Measurements from ENCODE around the gene SLC25A21.
"Not testable (repeated sequence)": the region's sequence is repeated elsewhere in the genome, so short reads cannot be mapped to it uniquely, and the experiment has no call there.

Gene SLC25A21

GRCh38 chr14:36866867-36867266 is 305.5 kb downstream of the SLC25A21 start:
- FAIRE-seq (no peak), DNase-seq (ENCODE audit: insufficient read length) (no peak)
- TF ChIP-seq TAF1 (IDR thresholded peaks at IDR 0.05; ENCODE audit: borderline replicate concordance, low read depth, low read length) (no peak), POLR2AphosphoS5 (IDR thresholded peaks at IDR 0.05; ENCODE audit: low read depth, low read length) (no peak), POLR2A (IDR thresholded peaks at IDR 0.05; ENCODE audit: low read depth, low read length) (no peak)

DNA sequence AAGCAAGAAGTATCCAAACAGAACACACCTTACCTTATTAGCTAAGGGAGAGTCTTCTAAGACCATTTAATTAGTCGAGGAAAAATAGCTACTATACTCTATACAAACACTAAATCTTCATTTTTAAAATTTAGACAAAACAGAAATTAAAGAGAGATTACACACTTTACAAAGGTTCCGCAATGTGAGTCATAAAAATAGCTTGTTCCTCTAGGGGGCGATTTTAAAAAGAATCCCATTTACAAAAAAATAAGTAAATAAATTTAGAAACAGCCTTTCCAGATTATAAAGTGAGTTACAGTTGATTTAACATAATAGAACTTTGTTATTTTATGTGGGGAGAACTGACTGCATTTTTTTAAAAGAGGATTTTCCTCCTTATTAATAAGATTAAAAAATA is 309.1 kb downstream of the SLC25A21 start:
- DNase-seq (ENCODE audit: insufficient read length) (no peak), FAIRE-seq (no peak)
- TF ChIP-seq POLR2AphosphoS5 (IDR thresholded peaks at IDR 0.05; ENCODE audit: low read depth, low read length) = no peak
- TF ChIP-seq TAF1 (IDR thresholded peaks at IDR 0.05; ENCODE audit: borderline replicate concordance, low read depth, low read length) = no peak

DNA sequence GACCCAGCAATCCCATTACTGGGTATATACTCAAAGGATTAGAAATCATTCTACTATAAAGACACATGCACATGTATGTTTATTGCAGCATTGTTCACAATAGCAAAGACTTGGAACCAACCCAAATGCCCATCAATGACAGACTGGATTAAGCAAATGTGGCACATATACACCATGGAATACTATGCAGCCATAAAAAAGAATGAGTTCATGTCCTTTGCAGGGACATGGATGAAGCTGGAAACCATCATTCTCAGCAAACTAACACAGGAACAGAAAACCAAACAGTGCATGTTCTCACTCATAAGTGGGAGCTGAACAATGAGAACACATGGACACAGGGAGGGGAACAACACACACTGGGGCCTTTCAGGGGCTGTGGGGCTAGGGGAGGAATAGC is 310.2 kb downstream of the SLC25A21 start:
- FAIRE-seq; DNase-seq (ENCODE audit: insufficient read length): not testable (repeated sequence)

- TF ChIP-seq TAF1 (IDR thresholded peaks at IDR 0.05; ENCODE audit: borderline replicate concordance, low read depth, low read length) (no peak), POLR2A (IDR thresholded peaks at IDR 0.05; ENCODE audit: low read depth, low read length) (no peak), POLR2AphosphoS5 (IDR thresholded peaks at IDR 0.05; ENCODE audit: low read depth, low read length) (no peak)
- no peak for DNase-seq (ENCODE audit: insufficient read length)
- no peak for FAIRE-seq
Observed at GRCh38 chr14:36860831-36861230, 311.6 kb downstream of the SLC25A21 start.

DNA sequence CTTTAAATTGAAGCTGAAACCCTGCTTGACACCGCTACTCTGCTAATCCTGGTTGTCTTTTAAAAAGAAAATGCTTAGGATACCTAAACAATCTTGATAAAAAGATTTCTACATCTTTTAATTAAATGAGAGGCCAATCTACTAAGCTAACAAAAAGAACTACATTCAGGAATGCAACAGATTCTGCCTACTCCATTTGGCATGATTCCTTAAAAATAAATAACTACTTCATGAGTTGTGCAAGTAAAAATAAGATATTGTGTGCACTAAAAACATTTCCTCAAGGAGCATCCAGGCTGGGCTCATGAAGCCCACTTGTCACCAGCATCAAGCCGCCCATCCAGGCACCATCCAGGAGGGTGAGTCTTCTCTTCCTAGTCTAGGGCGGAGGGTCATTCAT is 313.3 kb downstream of the SLC25A21 start:
- FAIRE-seq (no peak), DNase-seq (ENCODE audit: insufficient read length) (no peak)
- no peak for TF ChIP-seq TAF1 (IDR thresholded peaks at IDR 0.05; ENCODE audit: borderline replicate concordance, low read depth, low read length)

GRCh38 chr14:36857842-36858445 is 314.5 kb downstream of the SLC25A21 start:
- no peak for TF ChIP-seq POLR2AphosphoS5 (IDR thresholded peaks at IDR 0.05; ENCODE audit: low read depth, low read length)
- no peak for TF ChIP-seq POLR2A (IDR thresholded peaks at IDR 0.05; ENCODE audit: low read depth, low read length)
- no peak for TF ChIP-seq TAF1 (IDR thresholded peaks at IDR 0.05; ENCODE audit: borderline replicate concordance, low read depth, low read length)
- FAIRE-seq (no peak), DNase-seq (ENCODE audit: insufficient read length) (no peak)

- TF ChIP-seq POLR2AphosphoS5 (IDR thresholded peaks at IDR 0.05; ENCODE audit: low read depth, low read length) (no peak), POLR2A (IDR thresholded peaks at IDR 0.05; ENCODE audit: low read depth, low read length) (no peak), TAF1 (IDR thresholded peaks at IDR 0.05; ENCODE audit: borderline replicate concordance, low read depth, low read length) (no peak)
- no peak for DNase-seq (ENCODE audit: insufficient read length)
- no peak for FAIRE-seq
Observed at GRCh38 chr14:36857136-36857535, 315.3 kb downstream of the SLC25A21 start.

DNA sequence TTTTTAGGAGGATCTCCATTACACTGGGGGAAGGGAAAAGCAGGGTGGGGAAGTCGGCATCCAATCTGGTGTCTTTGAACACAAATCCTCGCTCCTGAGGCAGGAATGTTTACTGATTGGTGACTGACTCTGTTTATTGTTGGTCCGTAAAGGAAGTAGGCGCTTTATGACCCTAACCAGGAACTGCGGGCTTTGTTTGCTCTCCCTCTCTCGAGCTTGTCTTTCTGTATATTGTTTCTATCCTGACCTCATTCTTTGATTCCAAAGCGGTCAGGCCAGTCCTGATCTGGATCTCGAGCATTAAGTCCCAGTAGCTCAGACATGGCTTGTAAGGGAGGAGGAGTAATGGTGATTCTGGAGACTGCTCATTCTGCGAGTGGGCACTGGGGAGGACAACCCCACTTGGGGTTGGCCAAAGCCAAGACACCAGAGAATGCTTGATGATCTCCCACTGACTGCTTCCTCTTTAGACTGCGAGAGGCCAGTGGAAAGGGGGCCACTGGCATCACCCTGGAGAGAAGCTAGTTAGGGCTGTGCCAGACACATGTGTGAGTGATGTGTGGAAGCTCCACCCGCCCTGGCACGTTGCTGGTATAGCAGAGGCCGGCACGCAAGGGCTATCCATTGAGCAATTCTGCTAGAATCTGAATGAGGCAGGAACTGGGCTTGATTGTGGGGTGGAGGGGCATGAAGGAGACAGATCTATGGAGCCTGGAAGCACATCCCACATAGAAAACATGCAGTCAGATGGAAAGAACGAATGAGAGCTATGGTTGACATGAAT is 316.1 kb downstream of the SLC25A21 start:
- DNase-seq (ENCODE audit: insufficient read length) = no peak
- no peak for FAIRE-seq
- no peak for TF ChIP-seq POLR2AphosphoS5 (IDR thresholded peaks at IDR 0.05; ENCODE audit: low read depth, low read length)
- TF ChIP-seq POLR2A (IDR thresholded peaks at IDR 0.05; ENCODE audit: low read depth, low read length) = no peak
- no peak for TF ChIP-seq TAF1 (IDR thresholded peaks at IDR 0.05; ENCODE audit: borderline replicate concordance, low read depth, low read length)

DNA sequence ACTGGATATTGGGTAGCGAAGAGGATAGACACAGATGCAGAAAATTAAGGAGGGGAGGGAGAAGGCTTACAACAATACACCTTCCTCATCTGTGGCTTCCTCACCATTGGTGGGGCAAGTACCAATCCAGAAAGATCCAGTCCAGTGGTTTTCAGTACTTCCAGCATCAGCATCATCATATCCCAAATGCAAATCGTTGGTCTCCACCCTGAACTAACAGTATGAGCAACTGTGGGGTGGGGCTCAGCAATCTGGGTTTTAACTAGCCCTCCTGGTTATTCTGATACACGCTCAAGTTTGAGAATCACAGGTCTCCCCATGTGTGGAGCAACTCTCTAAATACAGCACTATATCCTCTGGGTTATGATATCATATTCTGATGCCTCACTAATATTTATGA is 317.0 kb downstream of the SLC25A21 start:
- no peak for DNase-seq (ENCODE audit: insufficient read length)
- no peak for TF ChIP-seq TAF1 (IDR thresholded peaks at IDR 0.05; ENCODE audit: borderline replicate concordance, low read depth, low read length)
- no peak for TF ChIP-seq POLR2A (IDR thresholded peaks at IDR 0.05; ENCODE audit: low read depth, low read length)
- TF ChIP-seq POLR2AphosphoS5 (IDR thresholded peaks at IDR 0.05; ENCODE audit: low read depth, low read length) = no peak
- FAIRE-seq = no peak

DNA sequence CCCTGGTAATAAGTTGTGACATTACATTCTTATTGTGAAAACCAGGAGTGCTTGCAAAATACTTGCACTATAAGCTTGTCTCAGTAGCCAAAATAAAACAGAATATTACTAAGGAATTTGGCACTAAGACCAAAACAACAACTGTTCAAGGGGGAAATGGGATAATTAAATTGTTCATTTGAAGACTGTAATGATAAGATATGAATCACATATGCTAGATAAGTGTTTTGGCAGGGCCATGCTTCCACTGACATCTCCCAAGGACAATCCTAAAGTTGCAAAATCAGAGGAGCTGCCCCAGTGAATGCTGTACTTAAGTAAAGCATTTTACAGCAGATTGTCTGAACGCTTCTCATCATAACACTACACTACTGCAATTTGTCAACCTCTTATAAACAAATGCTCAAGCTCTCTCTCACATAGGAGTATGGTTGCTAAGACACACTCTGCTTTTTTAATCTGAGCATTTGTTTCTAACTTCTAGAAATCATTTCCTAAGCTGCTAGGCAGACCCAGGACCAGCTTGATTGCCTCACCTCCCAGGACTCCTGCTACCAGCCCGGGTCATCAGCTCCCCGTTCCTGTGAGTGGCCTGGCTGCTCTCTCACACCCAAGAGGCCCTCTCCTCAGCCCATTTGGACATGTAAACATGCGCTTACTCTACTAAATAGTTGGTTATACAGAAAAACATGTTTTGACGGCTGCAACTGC is 319.3 kb downstream of the SLC25A21 start:
- no peak for FAIRE-seq
- TF ChIP-seq TAF1 (IDR thresholded peaks at IDR 0.05; ENCODE audit: borderline replicate concordance, low read depth, low read length) (no peak), POLR2A (IDR thresholded peaks at IDR 0.05; ENCODE audit: low read depth, low read length) (no peak), POLR2AphosphoS5 (IDR thresholded peaks at IDR 0.05; ENCODE audit: low read depth, low read length) (no peak)
- no peak for DNase-seq (ENCODE audit: insufficient read length)

DNA sequence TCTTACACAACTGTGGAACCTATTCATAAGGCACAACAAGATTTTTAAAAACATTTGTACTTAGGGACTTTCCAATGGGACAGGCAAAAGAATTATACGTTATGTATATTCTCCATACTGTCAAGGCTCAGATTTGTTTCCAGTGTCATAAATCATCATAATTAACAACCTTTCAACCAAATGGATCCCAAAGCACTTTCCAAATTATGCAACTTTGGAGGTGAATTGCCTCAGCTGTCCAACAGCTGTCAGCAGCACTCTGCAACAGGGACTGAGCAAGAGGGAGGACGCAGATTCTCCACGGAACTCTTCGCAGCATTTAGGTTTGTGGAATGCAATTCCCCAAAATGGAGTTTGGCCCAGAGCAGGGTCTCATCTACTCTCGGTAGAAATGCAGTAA is 324.2 kb downstream of the SLC25A21 start:
- DNase-seq (ENCODE audit: insufficient read length) = no peak
- no peak for FAIRE-seq
- TF ChIP-seq TAF1 (IDR thresholded peaks at IDR 0.05; ENCODE audit: borderline replicate concordance, low read depth, low read length) = no peak
- no peak for TF ChIP-seq POLR2AphosphoS5 (IDR thresholded peaks at IDR 0.05; ENCODE audit: low read depth, low read length)
- no peak for TF ChIP-seq POLR2A (IDR thresholded peaks at IDR 0.05; ENCODE audit: low read depth, low read length)

GRCh38 chr14:36847366-36847765 is 325.0 kb downstream of the SLC25A21 start:
- TF ChIP-seq POLR2AphosphoS5 (IDR thresholded peaks at IDR 0.05; ENCODE audit: low read depth, low read length) = no peak
- TF ChIP-seq TAF1 (IDR thresholded peaks at IDR 0.05; ENCODE audit: borderline replicate concordance, low read depth, low read length) = no peak
- TF ChIP-seq POLR2A (IDR thresholded peaks at IDR 0.05; ENCODE audit: low read depth, low read length) = no peak
- DNase-seq (ENCODE audit: insufficient read length) (no peak), FAIRE-seq (no peak)
